ENCODE measurements around the gene BANP.

GRCh38 chr16:87959391-87959990, 8.3 kb downstream of the BANP start:
- no peak for TF ChIP-seq ZNF280D (tag by site-specific recombination; IDR thresholded peaks at IDR 0.05)
- no peak for TF ChIP-seq ZNF792 (tag by site-specific recombination; IDR thresholded peaks at IDR 0.05)
- no peak for TF ChIP-seq ZNF24 (tag by site-specific recombination; IDR thresholded peaks at IDR 0.05)
- TF ChIP-seq ZNF768 (tag by site-specific recombination; IDR thresholded peaks at IDR 0.05) = no peak
- no peak for TF ChIP-seq CTCF (tag by site-specific recombination; IDR thresholded peaks at IDR 0.05)
- no peak for TF ChIP-seq ZNF501 (tag by site-specific recombination; IDR thresholded peaks at IDR 0.05)
- TF ChIP-seq ZNF148 (tag by site-specific recombination; IDR thresholded peaks at IDR 0.05; ENCODE audit: borderline replicate concordance) = no peak
- TF ChIP-seq ZNF114 (tag by site-specific recombination; IDR thresholded peaks at IDR 0.05) = no peak
- no peak for TF ChIP-seq ZNF585B (tag by site-specific recombination; IDR thresholded peaks at IDR 0.05)
- no peak for TF ChIP-seq GFI1B (tag by site-specific recombination; IDR thresholded peaks at IDR 0.05)
- TF ChIP-seq KLF9 (tag by site-specific recombination; IDR thresholded peaks at IDR 0.05; ENCODE audit: low read depth) = no peak
